ENCODE results near the gene FEM1A. TPM values are rescaled to one million over a fixed set of nuclear protein-coding genes. Genes with fewer than 3 reads are reported as not detected.

The FEM1A gene
- total and polyA plus RNA-seq, 2 of the 8 experiments (the other 6 are each of a cell fraction or from before 2014, with no cell fraction given): 6.7 to 16.1 TPM

DNA sequence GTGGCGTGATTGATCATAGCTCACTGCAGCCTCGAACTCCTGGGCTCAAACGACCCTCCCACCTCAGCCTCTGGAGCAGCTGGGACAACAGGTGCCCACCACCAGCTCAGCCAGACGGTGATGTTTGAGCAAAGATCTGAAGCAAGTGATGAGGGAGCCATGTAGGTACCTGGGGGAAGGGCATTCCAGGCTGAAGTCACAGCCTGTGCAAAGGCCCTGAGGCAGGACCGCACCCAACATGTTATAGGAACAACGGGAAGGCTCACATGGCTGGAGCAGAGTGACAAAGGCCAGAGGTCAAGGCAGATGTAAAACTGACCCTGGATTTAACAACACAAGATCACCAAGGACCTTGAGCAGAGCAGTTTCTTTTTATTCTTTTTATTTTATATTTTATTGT is 14.8 kb downstream of the FEM1A start:
- Histone ChIP-seq H2BK120ac (replicated peaks; ENCODE audit: low read depth, low read length) (no peak overlapping the region), H3K27me3 (replicated peaks in 1 of 4; ENCODE audit: control insufficient read depth in 3 of 4, extremely low read depth in 1 of 4, insufficient read depth in 3 of 4, low read length in 3 of 4) (no peaks in the 10 kb centered on the region), H3K27ac (ENCODE audit: low read depth, low read length) (no peak overlapping the region), H3K4me2 (ENCODE audit: insufficient read depth in 1 of 2, low read depth in 2 of 2, low read length in 2 of 2) (no peak overlapping the region), H3K9me3 (ENCODE audit: insufficient read depth in 2 of 2, low read depth in 1 of 2, low read length in 1 of 2) (no peaks in the 10 kb centered on the region), H3K4ac (replicated peaks; ENCODE audit: insufficient read length, low read depth, low read length) (no peak overlapping the region), H3K36me3 (ENCODE audit: control insufficient read depth in 2 of 4, insufficient read depth in 4 of 4, low read length in 3 of 4) (no peaks in the 10 kb centered on the region), H3K23ac (ENCODE audit: insufficient read length) (no peak overlapping the region), H3K18ac (ENCODE audit: extremely low read depth, low read length) (no peak overlapping the region), H3K14ac (ENCODE audit: insufficient read length) (no peak overlapping the region), H3K79me2 (ENCODE audit: control insufficient read depth in 1 of 2, insufficient read depth in 2 of 2, low read length in 2 of 2) (no peaks in the 10 kb centered on the region), H3K56ac (replicated peaks; ENCODE audit: insufficient read length, low read depth, low read length) (no peak overlapping the region), H2BK12ac (ENCODE audit: low read depth, low read length) (no peak overlapping the region), H4K91ac (replicated peaks; ENCODE audit: insufficient read length, low read length) (no peak overlapping the region), H4K8ac (ENCODE audit: extremely low read depth, insufficient read depth, low read length) (no peak overlapping the region), H3K79me1 (ENCODE audit: low read depth, low read length) (no peaks in the 10 kb centered on the region), H3K23me2 (ENCODE audit: low read depth, low read length) (no peaks in the 10 kb centered on the region), H2AK5ac (ENCODE audit: low read depth, low read length) (no peak overlapping the region), H4K20me1 (replicated peaks in 1 of 2; ENCODE audit: control insufficient read depth in 1 of 2, insufficient read depth in 2 of 2, low read length in 2 of 2) (no peaks in the 10 kb centered on the region), H3K9ac (replicated peaks in 1 of 4; ENCODE audit: extremely low read depth in 1 of 4, low read depth in 3 of 4, low read length in 3 of 4) (no peak overlapping the region), H2AFZ (ENCODE audit: low read length) (no peak overlapping the region), H2BK15ac (ENCODE audit: low read length) (no peak overlapping the region), H4K5ac (ENCODE audit: insufficient read length, low read depth, low read length) (no peak overlapping the region), H3K4me3 (ENCODE audit: extremely low read depth in 1 of 4, insufficient read depth in 2 of 4, low read depth in 3 of 4, low read length in 4 of 4) (no peak overlapping the region), H3K4me1 (replicated peaks in 1 of 4; ENCODE audit: control insufficient read depth in 3 of 4, insufficient read depth in 4 of 4, low read length in 3 of 4) (no peaks in the 10 kb centered on the region), H2BK5ac (ENCODE audit: low read depth, low read length) (no peak overlapping the region), H2BK20ac (ENCODE audit: low read length) (no peak overlapping the region)
- no peak for DNase-seq (ENCODE audit: low read depth in 1 of 2, low spot score in 2 of 2)
- POLR2A ChIA-PET (ENCODE audit: partially characterized antibody): no interaction called here
- no peak for FAIRE-seq
- CTCF ChIA-PET (ENCODE audit: partially characterized antibody): interaction anchor here (0.7 to 9.2 kb wide), 8 partner anchors 10 to 180 kb away, joined by 3 to 100 read pairs (median 4); no protein-coding TSS in a partner anchor
- 89% methylated on average over 5 of the region's 6 CpGs; no CpG with 5 or more reads in 1 of the 2 experiments for WGBS, 2 experiments (ENCODE audit: extremely low coverage in 1 of 2, insufficient coverage in 1 of 2, insufficient read length in 1 of 2, insufficient replicate concordance in 2 of 2, low coverage in 1 of 2, low lambda C conversion rate in 2 of 2, missing lambda C conversion rate in 1 of 2)
- TF ChIP-seq EZH2 (IDR thresholded peaks at IDR 0.05; ENCODE audit: low read depth, low read length, severe bottlenecking): no peak

All from H1 (cell line).